Brain microvascular endothelial cell (primary cell): ENCODE results near the gene ZNF14.
"Not testable (repeated sequence)": the region's sequence is repeated elsewhere in the genome, so short reads cannot be mapped to it uniquely, and the experiment has no call there.

Source experiments
- DNase-seq: peaks from one replicate; pipeline ENCODE4 v3.0.0-alpha.2; 2020
- H3K27ac ChIP-seq: fragments of 250-450 bp; sonication (Bioruptor Pico); 2 replicates; pipeline ENCODE4 v1.5.1; 2020; ENCODE audit warnings: mild to moderate bottlenecking, moderate library complexity
- H3K27me3 ChIP-seq: fragments of 250-450 bp; sonication (Bioruptor Pico); replicated peaks from 2 replicates; pipeline ENCODE4 v1.5.1; 2020; ENCODE audit warnings: mild to moderate bottlenecking
- H3K36me3 ChIP-seq: fragments of 250-450 bp; sonication (Bioruptor Pico); replicated peaks from 2 replicates; pipeline ENCODE4 v1.5.1; 2020; ENCODE audit warnings: mild to moderate bottlenecking
- H3K4me3 ChIP-seq: 2 replicates; pipeline ENCODE4 v1.5.1; 2011; ENCODE audit warnings: low read depth, mild to moderate bottlenecking, control low read depth, low read length, moderate library complexity
- CTCF ChIP-seq: IDR thresholded peaks from 2 replicates; pipeline ENCODE4 v1.5.1; 2011; ENCODE audit warnings: low read depth, mild to moderate bottlenecking, moderate library complexity, low read length, control low read depth, inconsistent platforms; ENCODE audit errors: missing control alignments
- in situ Hi-C: cut with HindIII; loops from 2 replicates; pipeline ENCODE4 v1.10.0; 2017; ENCODE audit warnings: low sequenced_read_pairs, low pct_ligation_motif_present

Gene ZNF14

GRCh38 chr19:19704836-19705235 lies 28.1 kb downstream of the ZNF14 start:
- no peaks in the 10 kb centered on the region for H3K27me3 ChIP-seq
- no peak for DNase-seq
- TF ChIP-seq CTCF: no peak
- in situ Hi-C loops: no loop called here
- no peak overlapping the region for H3K4me3 ChIP-seq
- H3K36me3 ChIP-seq: no peaks in the 10 kb centered on the region
- no peak overlapping the region for H3K27ac ChIP-seq

- H3K27ac ChIP-seq, in situ Hi-C loops, H3K4me3 ChIP-seq, DNase-seq, H3K27me3 ChIP-seq, H3K36me3 ChIP-seq: not testable (repeated sequence)
These were observed 32.4 kb downstream of the ZNF14 start for GRCh38 chr19:19700493-19700892.

- Histone ChIP-seq H3K4me3 (no peak overlapping the region), H3K36me3 (no peaks in the 10 kb centered on the region), H3K27me3 (no peaks in the 10 kb centered on the region), H3K27ac (no peak overlapping the region)
- in situ Hi-C loops: no loop called here
- no peak for DNase-seq
- no peak for TF ChIP-seq CTCF
These were observed 35.3 kb downstream of the ZNF14 start for GRCh38 chr19:19697589-19697988.

GRCh38 chr19:19696386-19696785 lies 36.5 kb downstream of the ZNF14 start:
- no peak overlapping the region for H3K27ac ChIP-seq
- no peak for TF ChIP-seq CTCF
- no peaks in the 10 kb centered on the region for H3K36me3 ChIP-seq
- in situ Hi-C loops: no loop called here
- DNase-seq: no peak
- H3K27me3 ChIP-seq: no peaks in the 10 kb centered on the region
- H3K4me3 ChIP-seq: no peak overlapping the region

- no peak for TF ChIP-seq CTCF
- DNase-seq: no peak
- no peak overlapping the region for H3K4me3 ChIP-seq
- H3K36me3 ChIP-seq: no peaks in the 10 kb centered on the region
- in situ Hi-C loops: no loop called here
- H3K27ac ChIP-seq: no peak overlapping the region
- no peaks in the 10 kb centered on the region for H3K27me3 ChIP-seq
These were observed 41.2 kb downstream of the ZNF14 start for GRCh38 chr19:19691683-19692082.

GRCh38 chr19:19689023-19689422 lies 43.9 kb downstream of the ZNF14 start:
- in situ Hi-C loops, DNase-seq, H3K36me3 ChIP-seq, H3K27ac ChIP-seq, H3K27me3 ChIP-seq, H3K4me3 ChIP-seq: not testable (repeated sequence)

GRCh38 chr19:19687090-19687489 lies 45.8 kb downstream of the ZNF14 start:
- no peak for DNase-seq
- TF ChIP-seq CTCF: no peak

More at GRCh38 chr19:19687090-19687489, 45.8 kb downstream of the ZNF14 start:
- in situ Hi-C loops: no loop called here
- no peaks in the 10 kb centered on the region for H3K36me3 ChIP-seq
- no peak overlapping the region for H3K27ac ChIP-seq
- H3K27me3 ChIP-seq: no peaks in the 10 kb centered on the region
- H3K4me3 ChIP-seq: no peak overlapping the region
